ENCODE results near the gene PTPN6. TPM values are rescaled to one million over a fixed set of nuclear protein-coding genes. Genes with fewer than 3 reads are reported as not detected.

PTPN6 gene
- total and polyA plus RNA-seq, 9 of the 15 experiments (the other 6 are each of a cell fraction or from before 2014, with no cell fraction given): 1.5 to 5.1 (median 3.9) TPM

GRCh38 chr12:6963016-6963731 is 12.0 kb downstream of the PTPN6 start (continued):
- TF ChIP-seq THRA (IDR thresholded peaks at IDR 0.05): no peak

GRCh38 chr12:6963791-6964413 is 12.7 kb downstream of the PTPN6 start:
- WGBS (ENCODE audit: insufficient coverage, low coverage, missing lambda C conversion rate): 27% methylated on average over 7 of the region's 17 CpGs
- H3K79me2 ChIP-seq (ENCODE audit: control insufficient read depth, insufficient read depth, low read length): peaks cover 30% of the 10 kb centered on the region
- peak overlapping the region; percentile 61 for H2AFZ ChIP-seq (ENCODE audit: low read depth, low read length)
- H4K20me1 ChIP-seq (replicated peaks; ENCODE audit: control insufficient read depth, insufficient read depth, low read length): no peaks in the 10 kb centered on the region
- intact Hi-C loops (cut with micrococcal nuclease): loop anchor here (10.0 kb wide), 1 partner anchor 221 kb away; the partner anchor contains the start of gene PEX5
- H3K27ac ChIP-seq (ENCODE audit: extremely low read depth, low read depth, low read length): peak overlapping the region; percentile 83
- H3K27me3 ChIP-seq (ENCODE audit: control insufficient read depth in 2 of 2, insufficient read depth in 2 of 2, low read length in 2 of 2): no peaks in the 10 kb centered on the region
- DNase-seq (ENCODE audit: extremely low read depth in 1 of 4, low spot score in 3 of 4) (no peak), FAIRE-seq (no peak), ATAC-seq (no peak)
- no TSS peak for BruUV-seq (replicated peaks)
- peaks cover 57 to 82% of the 10 kb centered on the region in 2 experiments for H3K4me1 ChIP-seq (replicated peaks in 1 of 2; ENCODE audit: control insufficient read depth in 2 of 2, insufficient read depth in 2 of 2, low read length in 2 of 2)
- ChIA-PET CTCF (ENCODE audit: low intra/inter-chr PET ratio) (interaction anchor here (0.7 to 2.1 kb wide), 4 partner anchors 19 to 96 kb away, joined by 3 to 12 read pairs (median 4); partner anchors contain the start of genes C12orf57 and LPCAT3), POLR2A (interaction anchor here (0.8 to 2.0 kb wide), 11 partner anchors 10 to 176 kb away, joined by 3 to 24 read pairs (median 6); partner anchors contain the start of genes C12orf57, RNU7-1, SPSB2 and TPI1)
- H3K4me2 ChIP-seq (ENCODE audit: insufficient read depth, low read length): peak overlapping the region; percentile 56; the same call in 1 of the 2 replicates
- in situ Hi-C loops (cut with MboI): no loop called here
- peak overlapping the region; percentile 58 to 77 for H3K9ac ChIP-seq (ENCODE audit: insufficient read depth in 1 of 2, low read depth in 2 of 2, low read length in 2 of 2)
- no peaks in the 10 kb centered on the region for H3K9me3 ChIP-seq (replicated peaks; ENCODE audit: control insufficient read depth, insufficient read depth, low read depth, low read length)
- no peak overlapping the region for H3K4me3 ChIP-seq
- no peaks in the 10 kb centered on the region for H3K9me1 ChIP-seq (ENCODE audit: control insufficient read depth, insufficient read depth, low read length)
- peaks cover 44% of the 10 kb centered on the region; the same call in 2 of the 3 replicates for H3K36me3 ChIP-seq (ENCODE audit: control insufficient read depth, insufficient read depth, low read length)
- TF ChIP-seq ZNF140 (CRISPR knock-in tag; IDR thresholded peaks at IDR 0.05): no peak
- peak; percentile 63; the same call in 1 of the 2 replicates for TF ChIP-seq POLR2G (IDR thresholded peaks at IDR 0.05; ENCODE audit: low read depth, low read length)
- TF ChIP-seq HCFC1 (IDR thresholded peaks at IDR 0.05; ENCODE audit: low read depth, low read length): no peak
- no peak for TF ChIP-seq NR4A1 (CRISPR knock-in tag; IDR thresholded peaks at IDR 0.05)
- TF ChIP-seq NR4A1 (tag; IDR thresholded peaks at IDR 0.05): peak; percentile 94
- no peak for TF ChIP-seq THAP12 (CRISPR knock-in tag; IDR thresholded peaks at IDR 0.05)
- no peak for TF ChIP-seq EZH2 (IDR thresholded peaks at IDR 0.05; ENCODE audit: borderline replicate concordance, low read depth, low read length)
- peak; percentile 50; the same call in 1 of the 2 replicates for TF ChIP-seq ZNF197 (CRISPR knock-in tag; IDR thresholded peaks at IDR 0.05; ENCODE audit: low read depth)
- TF ChIP-seq PML (IDR thresholded peaks at IDR 0.05; ENCODE audit: low read length): no peak
- no peak for TF ChIP-seq ZNF280B (CRISPR knock-in tag; IDR thresholded peaks at IDR 0.05)
- no peak for TF ChIP-seq RBM22 (IDR thresholded peaks at IDR 0.05; ENCODE audit: low read depth, low read length, poor library complexity, severe bottlenecking)
- no peak for TF ChIP-seq SAP30 (IDR thresholded peaks at IDR 0.05; ENCODE audit: borderline replicate concordance, insufficient read depth, low read depth, low read length, poor library complexity, severe bottlenecking)

All from K562 (cell line).